NCI-H187 (cell line): ENCODE measurements around the gene RASL11B.

ENCODE experiments used
- DNase-seq, 2 experiments: peaks; one replicate each; lab custom pipeline; 2025; lab: John Stamatoyannopoulos, UW

The RASL11B gene

DNA sequence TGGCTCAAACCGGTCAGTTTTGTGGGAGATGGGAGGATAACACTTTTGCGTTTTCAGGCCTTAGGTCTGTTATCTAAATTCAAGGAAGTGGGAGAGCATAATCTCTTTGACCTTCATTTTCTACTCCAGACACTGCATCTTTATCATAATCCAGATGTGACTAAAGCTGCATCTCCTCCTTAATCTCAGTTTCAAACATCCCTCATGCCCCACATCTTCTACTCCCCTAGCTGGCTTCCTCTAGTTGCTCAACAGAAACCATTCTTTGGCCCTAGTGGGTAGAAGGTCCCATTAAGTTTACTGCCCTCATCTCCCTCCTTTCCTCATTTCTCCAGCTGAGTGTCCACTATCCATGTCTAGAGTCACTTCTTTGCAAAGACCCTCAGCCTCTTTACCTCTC lies 18.8 kb upstream of the RASL11B start:
- no peak for DNase-seq

DNA sequence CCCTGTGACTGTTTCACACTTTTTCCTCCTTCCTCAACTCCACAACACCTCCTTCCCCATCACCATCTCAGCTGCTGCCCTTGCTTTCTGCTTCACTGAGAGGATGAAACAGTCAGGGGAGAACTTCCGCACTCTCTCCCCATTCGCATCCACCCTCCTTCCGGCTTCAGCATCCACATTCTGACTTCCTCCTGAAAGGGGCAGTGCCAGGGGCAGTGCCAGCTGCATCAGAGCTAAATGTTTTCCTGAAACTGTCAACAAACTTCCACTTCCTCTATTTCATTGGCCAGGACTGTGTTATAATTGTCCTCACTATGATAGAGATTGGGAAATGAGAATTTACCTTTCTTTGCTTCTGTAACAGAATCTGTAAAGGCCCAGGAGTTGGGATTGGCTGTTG lies 18.2 kb upstream of the RASL11B start:
- no peak for DNase-seq

DNA sequence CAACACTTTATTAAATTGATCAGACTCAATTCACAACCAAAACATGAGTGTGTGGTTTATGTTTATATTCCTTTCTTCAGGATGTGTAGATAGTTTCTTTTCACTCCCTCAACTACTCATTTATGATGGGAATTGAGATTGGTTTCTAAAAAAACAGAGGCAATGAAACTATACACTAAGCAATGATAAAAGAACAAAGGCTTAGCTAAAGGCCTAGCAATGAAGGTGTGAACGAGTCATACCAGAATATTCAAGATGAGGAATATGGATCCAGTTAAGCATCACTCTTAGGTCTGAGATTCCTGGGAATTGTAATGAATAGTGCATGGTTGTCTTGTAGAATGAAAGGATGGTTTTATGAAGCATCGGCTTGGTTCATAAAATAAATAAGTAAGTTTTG lies 17.5 kb upstream of the RASL11B start:
- DNase-seq: no peak

DNA sequence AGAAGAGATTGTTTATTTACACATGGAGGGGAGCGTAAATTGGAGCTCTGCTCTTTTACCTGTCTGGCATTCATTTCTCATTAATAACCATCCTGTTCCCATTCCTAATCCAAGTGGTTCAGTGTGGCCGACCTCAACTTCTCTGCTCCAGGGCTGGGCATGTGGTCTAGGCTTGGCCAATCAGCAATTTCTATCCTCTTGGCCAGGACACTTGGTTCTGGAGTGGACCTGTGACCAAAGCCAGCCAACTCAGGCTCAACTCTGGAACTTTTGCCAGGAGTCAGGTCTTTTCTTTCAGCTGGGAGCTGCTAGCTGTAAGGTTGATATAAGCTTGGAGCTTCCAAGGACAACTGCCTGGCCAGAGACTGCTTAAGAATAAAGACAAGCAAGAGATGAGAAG lies 15.6 kb upstream of the RASL11B start:
- DNase-seq: no peak

DNA sequence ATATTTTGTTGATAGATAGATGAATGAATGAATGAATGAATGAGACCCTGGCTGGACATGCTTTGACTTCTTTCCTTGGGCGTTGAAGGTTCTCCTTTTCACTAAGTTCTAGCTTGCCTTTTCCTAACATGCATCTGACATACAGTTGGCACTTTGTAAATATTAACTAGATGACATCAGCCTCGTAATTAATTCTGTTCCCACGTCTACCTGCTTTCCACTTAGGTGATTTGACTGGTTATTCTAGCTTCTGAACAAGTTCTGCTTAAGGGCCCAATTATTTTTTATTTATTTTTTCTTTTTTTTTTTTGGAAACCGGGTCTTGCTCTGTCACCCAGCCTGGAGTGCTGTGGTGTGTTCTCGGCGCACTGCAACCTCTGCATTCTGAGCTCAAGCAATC lies 13.9 kb upstream of the RASL11B start:
- DNase-seq: no peak

DNA sequence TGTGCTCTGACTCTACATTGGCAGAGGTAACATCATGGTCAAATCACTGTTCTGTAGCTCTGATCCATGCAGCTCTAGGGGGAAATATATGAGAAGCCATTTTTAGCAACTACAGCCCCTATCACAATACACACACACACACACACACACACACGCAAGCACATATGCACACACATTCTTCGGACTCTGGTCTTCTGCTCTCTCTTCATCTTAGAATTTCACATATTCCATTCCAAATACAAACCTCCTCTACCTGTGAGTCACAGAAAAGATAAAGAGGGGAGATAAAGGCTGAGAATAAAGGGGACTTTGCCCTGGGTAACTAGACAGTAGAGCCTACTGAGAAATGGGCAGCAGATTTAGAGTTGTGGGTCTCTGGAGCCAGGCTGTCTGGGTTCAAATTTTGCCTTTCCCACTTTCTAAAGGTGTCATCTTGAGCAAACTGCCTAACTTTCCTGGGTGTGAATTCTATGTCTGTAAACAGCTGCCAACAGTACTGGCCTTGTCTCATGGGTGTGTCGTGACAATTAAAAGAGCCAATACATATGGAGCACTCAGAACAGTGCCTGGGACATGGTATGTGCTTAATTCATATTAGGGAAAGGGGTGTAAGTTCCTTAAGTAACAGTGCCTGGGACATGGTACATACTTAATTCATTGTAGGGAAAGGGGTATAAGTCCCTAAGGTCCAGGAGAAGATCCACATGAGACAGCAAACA lies 11.6 kb upstream of the RASL11B start:
- no peak for DNase-seq

DNA sequence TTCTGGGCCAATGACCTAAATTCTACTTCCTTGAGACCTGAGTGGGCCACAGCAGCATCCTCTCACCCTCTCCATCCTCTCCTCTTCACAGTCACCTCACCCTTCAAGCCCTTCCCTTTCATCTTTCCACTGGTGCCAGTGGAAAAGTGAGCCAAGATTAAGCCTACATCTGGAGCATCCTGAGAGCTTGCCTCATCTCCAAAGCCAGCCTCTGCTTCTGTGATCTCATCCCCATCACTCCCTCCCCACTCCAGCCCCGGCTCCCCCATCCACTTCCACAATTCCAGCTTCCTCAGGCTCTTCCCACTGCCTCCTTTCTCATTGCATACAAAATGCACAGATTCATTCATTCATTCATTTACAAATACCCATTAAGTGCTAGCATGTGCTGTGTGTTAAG lies 10.1 kb upstream of the RASL11B start:
- DNase-seq: no peak

DNA sequence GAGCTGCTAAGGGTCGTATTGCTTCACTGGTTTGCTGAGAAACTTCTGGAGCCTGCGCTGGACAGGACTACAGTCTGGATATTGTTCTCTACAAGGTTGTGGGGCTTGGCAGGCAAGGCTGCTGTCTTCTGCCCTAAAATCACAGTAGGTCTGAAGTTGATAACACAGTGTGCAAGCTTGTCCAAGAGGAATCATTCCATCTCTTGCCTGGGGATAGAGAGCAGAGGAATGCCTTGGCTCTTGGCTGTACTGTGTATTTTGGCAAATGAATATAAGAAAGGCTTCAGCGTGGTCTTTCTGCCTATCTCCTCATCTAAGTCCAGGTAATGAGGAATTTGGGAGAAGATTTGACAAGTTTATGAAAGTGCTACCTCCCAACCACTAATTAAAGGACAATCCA lies 9.4 kb upstream of the RASL11B start:
- DNase-seq: no peak

DNA sequence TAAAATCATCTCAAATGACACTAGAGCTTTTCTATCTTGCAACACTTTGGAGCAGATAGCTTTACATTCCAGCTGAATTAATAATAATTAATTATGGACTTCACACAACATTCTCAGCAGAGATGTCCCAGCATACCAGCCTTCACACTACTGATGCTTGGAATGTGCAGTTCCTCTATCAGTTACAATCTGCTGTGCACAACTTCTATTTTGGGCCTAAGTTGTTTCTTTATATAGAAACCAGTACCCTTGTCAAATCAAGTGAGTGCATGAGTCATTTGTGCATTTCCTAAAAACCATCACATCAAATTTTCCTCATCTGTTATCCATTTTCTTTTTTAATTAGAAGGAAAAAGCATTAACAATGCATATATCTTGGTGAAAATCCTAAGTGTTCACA lies 8.8 kb upstream of the RASL11B start:
- DNase-seq: no peak

DNA sequence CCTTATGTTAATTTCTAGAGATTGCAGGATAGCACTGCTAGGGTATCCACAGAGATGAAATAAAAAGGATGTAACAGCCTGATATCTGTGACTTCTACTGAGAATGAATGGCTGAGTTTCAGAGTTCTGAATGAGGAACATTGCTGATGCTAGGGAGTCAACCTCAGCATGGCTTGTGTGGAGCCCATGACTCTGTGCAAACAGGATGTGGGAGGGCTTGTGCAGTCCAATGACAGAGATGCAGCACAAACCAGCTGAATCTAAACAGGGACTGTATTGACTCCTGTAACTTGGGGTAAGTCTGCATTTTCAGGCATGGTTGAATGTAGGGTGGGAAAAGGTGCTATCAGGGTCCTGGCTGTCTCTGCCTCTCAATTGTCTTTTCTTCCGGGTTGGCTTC lies 5.3 kb upstream of the RASL11B start:
- no peak for DNase-seq

DNA sequence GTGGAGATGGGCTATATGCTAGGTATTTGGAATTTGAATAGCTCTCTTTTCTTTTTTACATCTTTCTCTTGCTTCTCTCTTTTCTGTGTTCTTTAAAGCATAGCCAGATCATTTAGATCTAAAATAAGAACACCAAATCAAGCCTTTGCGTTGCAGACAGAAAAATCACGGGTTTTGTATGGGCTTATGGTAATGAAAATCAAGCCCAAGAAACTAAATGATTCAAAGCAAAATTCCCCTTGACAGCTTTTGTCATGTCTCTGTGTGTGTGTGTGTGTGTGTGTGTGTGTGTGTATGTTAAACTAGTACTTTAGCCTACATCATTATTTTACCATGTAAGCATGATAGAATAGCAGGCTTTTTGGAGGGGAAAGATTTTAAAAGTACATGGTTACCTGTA lies 1.8 kb upstream of the RASL11B start:
- no peak for DNase-seq

DNA sequence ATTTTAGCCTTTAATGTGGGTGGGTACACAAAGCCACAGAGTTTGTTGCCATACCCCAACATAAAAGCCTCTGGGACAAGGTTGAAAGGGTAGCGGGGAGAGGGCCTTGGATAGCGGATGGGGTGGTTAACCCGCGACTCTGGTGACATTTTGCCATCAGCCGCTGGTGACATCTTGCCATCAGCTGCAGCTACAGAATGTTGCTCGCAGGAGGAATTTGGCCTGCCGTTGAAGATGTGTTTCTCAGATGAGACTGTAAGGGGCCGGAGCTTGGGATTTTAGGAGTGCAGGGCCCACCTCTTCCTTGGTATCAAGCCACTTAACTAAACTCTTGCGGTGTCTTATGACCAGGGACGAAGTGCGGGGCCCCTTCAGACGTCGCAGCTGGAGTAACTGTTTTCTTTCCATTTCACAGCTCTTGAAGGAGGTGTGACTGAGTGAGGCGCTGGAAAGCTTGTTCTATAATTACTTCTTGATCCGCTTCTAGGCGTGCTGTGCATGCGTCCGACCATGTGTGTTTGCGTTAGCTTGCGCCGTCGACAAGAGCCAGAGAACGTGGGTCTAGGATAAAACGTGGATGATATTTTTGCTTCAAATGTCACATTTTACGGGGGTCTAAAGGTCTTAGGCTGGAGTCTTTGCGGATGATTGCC lies 820 bp upstream of the RASL11B start:
- DNase-seq: no peak

DNA sequence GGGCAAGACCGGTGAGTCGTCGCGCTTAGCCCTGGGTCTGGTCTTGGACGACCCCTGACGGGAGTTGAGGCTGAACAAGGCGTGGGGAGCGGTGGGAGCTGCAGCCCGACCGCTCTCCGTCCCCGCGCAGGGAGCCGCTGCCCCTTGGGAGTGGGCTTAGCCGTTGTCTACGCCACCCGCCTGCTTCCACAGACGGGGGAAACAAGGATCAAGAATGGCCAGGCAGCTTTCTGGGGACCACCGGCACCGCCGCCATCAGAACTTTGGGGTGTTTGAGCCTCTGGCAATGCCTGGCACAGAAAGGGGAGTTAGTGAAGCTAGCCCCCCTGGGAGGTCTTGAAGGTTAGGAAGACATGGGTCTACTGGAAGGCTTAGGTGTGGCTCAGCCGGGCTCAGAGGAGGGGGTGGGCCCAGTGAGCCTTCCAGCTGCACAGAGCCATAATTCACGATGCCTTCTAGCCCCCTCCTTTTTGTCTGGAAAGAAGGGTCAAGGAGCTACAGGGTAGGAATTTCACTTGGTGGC lies 583 bp downstream of the RASL11B start:
- no peak for DNase-seq

DNA sequence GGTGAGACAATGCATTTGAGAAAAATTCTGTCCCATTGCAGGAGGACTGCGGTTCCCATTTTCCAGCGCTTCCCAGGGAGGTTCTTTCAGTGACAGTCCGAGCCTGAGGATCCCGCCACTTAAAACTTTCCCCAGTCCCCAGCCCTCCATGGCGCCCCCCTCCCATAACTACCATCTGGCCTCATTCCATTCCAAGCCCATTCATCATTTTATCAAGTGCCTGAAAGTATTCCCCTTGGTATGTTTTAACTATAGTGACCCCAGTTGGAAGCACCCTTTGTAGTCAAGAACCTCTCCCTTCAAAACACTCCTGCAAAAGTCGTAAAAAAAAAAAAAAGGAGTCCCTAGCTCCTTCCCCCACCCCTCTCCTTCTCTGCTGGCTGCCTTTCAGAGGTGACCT lies 1.2 kb downstream of the RASL11B start:
- DNase-seq: no peak

DNA sequence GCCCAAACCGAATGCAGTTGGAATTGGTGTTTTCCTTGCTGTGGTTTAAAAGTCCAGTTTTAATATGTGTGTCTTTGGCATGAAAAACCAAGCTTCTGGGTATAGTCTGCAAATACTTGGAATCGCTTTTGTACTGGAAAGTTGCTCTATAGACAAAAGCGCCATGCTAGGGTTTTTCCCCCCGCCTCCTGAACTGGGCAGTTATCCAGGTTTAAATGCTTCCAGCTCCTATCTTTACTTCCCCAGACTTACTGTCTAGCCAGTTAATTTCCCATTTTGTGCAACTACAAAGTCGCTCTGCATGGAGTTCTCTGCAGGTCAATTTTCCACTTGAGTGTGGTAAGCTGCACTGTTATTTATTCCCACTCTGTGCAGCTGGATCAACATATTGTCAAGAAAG lies 2.7 kb downstream of the RASL11B start:
- DNase-seq: peak; percentile 91 to 93

DNA sequence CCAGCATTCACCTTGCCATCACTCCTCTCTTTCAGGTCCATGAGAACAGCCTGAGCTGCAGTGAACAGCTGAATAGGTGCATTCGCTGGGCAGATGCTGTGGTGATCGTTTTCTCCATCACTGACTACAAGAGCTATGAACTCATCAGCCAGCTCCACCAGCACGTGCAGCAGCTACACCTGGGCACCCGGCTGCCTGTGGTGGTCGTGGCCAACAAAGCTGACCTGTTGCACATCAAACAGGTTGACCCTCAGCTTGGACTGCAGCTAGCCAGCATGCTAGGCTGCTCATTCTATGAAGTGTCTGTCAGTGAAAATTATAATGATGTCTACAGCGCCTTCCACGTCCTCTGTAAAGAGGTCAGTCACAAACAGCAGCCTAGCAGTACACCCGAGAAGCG lies 3.2 kb downstream of the RASL11B start:
- no peak for DNase-seq

DNA sequence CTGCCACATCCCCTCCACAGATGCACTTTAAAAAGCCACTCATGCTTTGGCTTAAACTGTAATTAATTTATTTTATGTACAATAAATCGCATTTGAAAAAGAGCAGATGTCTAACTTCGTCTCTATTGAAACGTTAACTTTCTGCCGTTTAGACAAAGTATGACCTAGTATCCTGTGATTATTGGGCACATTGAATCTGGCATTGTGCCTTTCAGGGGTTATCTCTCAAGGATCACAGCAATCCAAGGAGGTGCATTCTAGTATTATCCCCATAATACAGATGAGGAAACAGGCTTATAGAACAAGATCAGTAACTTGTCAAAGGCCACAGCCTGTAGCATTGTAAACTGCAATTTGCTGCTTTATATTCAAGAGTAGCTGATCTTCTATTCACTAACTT lies 4.6 kb downstream of the RASL11B start:
- no peak for DNase-seq

DNA sequence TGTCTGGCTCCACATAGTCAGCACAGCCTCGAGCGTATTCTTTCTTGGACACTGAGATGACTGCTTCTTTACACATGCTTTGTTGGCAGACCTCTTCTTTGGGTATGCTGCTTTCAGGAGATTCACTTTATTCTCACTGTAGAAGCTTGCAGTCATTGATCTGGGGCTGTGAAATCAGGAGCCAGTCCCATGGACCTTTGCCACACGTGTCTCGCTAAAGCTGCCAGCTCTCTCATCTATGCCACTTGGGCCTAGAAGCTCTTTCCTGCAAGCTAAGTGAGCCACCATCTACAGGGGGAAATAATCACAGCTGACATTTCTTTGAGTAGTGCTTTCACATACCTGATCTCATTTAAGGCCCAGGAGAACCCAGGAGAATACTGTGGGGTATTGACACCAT lies 5.0 kb downstream of the RASL11B start:
- DNase-seq: no peak

DNA sequence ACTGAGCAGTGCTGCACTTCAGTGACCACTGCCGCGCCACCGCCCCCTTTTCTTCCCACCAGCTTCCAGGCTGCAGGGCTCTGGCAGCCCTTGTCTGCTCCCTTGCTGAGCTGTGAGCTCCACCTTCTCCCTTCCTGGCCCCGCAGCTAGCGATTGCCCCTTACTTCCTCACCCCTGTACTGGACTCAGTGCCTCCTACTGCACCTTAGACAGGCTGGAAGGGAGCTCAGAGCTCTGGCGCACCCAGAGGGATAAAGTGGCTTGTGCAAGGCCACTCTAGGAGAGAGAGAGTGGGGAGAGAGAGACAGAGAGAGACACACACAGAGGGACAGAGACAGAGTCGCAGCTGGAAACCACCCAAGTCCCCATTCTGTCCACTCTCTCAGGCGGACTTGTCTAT lies 6.0 kb downstream of the RASL11B start:
- peak; percentile 32 to 58 for DNase-seq

DNA sequence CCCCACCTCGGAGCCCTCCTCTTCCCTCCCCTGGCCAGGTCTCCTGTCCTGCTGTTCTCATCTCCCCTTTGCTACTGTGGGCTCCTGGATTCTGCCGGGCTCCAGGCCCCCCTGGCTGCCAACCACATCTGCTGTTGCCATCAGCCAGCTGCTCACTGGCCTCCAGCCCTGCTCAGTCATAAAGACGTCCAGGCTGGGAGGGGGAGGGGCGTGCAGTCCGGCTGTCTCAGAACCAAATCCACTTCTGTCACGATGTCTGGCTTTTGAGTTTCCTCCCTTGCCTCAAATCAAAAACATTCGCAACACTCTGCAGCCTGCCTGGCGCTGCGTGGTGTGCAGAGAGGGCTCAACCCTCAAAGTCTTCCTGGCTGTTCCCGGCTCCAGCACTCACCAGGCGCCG lies 7.1 kb downstream of the RASL11B start:
- peak in 1 of 2 experiments; percentile 33 for DNase-seq

DNA sequence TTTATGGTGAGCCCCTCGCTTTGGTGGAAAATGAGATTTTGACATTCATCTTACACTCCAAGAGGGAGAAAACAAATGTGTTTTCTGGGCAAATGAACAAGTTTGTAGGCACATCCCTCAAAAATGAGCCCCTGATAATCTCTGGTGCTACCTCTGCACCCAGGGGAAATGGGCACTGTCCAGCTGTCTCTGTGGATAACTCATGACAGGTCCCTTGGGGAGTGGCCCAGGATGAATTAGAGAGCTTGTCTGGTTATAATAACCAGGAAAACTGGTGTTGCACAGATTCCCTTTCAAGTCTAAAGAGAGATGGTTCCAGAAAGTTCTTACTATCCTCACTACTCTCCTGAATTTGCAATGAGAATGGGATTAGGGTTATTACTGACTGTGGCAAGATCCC lies 7.5 kb downstream of the RASL11B start:
- DNase-seq: no peak

DNA sequence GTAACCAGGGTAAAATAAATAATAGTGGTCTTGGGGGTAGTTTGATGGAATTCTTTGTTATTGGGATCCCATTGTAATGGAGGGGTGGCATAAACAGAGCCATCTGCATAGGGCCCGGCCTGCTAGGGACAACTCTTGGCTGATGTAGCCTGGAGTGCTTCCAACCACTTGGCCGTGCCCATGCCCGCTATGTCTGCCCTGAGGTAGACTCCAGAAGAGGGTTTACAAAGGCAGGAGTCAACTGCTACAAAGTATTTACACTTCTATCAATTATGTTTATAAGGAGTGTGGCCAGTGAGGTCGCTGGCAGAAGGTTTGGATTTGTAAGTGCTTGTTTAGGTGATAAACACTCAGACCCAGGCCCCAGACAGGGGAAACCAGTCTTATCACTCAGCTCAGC lies 8.1 kb downstream of the RASL11B start:
- peak in 1 of 2 experiments; percentile 12 for DNase-seq

DNA sequence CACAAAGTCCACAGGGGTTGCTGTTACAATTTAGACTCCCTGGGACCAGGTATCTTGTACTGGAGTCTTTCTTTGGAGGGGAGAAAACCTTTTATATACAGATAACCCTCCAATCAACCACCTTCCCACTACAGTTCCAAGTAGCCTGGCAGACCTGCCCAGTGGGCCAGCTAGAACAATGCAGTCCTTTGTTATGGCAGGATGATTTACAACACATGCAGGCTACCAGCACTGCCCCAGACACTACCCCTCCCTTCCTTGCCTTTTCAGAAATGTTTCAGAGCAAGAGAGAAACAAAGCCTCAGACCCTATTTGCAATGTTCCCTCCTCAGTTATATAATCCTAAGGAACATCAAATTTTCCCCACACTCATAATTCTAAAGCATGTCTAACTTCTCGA lies 11.1 kb downstream of the RASL11B start:
- DNase-seq: no peak

DNA sequence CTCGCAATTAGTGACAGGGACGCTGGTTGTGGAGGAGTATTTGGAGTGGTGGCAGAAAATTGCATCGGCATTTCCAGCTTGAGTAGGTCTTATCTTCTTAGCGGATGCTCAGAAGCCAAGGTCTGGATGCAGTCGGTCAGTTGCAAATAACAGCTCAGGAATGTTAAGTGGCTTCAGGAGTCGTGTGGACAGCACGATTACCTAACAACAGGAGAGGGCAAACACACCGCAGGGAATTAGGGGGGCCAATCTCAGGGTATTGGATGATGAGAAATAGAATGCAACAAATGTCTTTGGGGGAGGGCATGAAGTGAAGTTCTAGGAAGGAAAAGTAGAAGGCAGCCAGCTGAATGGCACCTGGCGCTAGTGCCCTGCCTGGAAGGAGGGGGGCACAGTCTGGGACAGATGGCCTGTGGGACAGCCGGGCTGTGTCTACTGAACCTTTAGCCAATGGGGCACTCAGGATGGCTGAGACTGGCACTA lies 11.8 kb downstream of the RASL11B start:
- no peak for DNase-seq
